ENCODE measurements around the gene HPS1. TPM values are rescaled to one million over a fixed set of nuclear protein-coding genes. Genes with fewer than 3 reads are reported as not detected.

HPS1 gene
- total RNA-seq, 4 donors from 2014 or later, result 48.6 to 66.7 (median 60.5) TPM

GRCh38 chr10:98376485-98376884 is 70.2 kb downstream of the HPS1 start:
- peaks cover 6 to 36% of the 10 kb centered on the region in 2 donors for H3K4me1 ChIP-seq
- peak; percentile 32 to 45 for DNase-seq
- no peaks in the 10 kb centered on the region for H3K27me3 ChIP-seq
- H3K4me3 ChIP-seq (replicated peaks in 1 of 3), result no peak overlapping the region
- no peak overlapping the region for H3K27ac ChIP-seq
- TF ChIP-seq POLR2A (IDR thresholded peaks at IDR 0.05), result no peak
- TF ChIP-seq CTCF (IDR thresholded peaks at IDR 0.05), result no peak
- intact Hi-C loops (cut with DNase I), result no loop called here
- 71 to 85% methylated on average over 1 of the region's 1 CpG for WGBS, 2 donors
- no peaks in the 10 kb centered on the region for H3K36me3 ChIP-seq
- no peaks in the 10 kb centered on the region for H3K9me3 ChIP-seq

GRCh38 chr10:98374217-98374985 is 72.3 kb downstream of the HPS1 start:
- H3K27me3 ChIP-seq, result no peaks in the 10 kb centered on the region
- intact Hi-C loops (cut with DNase I), result no loop called here
- H3K9me3 ChIP-seq, result no peaks in the 10 kb centered on the region
- H3K27ac ChIP-seq, result no peak overlapping the region
- H3K4me1 ChIP-seq, result peaks cover 25 to 56% of the 10 kb centered on the region in 2 donors
- no peak overlapping the region for H3K4me3 ChIP-seq (replicated peaks in 1 of 3)
- no peak for TF ChIP-seq POLR2A (IDR thresholded peaks at IDR 0.05)
- no peak for TF ChIP-seq CTCF (IDR thresholded peaks at IDR 0.05)
- peak in 1 of 2 donors; percentile 27 for DNase-seq
- H3K36me3 ChIP-seq, result no peaks in the 10 kb centered on the region
- WGBS, 2 donors, result 62 to 63% methylated on average over 8 of the region's 8 CpGs

- Histone ChIP-seq H3K36me3 (no peaks in the 10 kb centered on the region), H3K4me1 (peaks cover 28 to 58% of the 10 kb centered on the region in 2 donors), H3K27me3 (no peaks in the 10 kb centered on the region), H3K4me3 (replicated peaks in 1 of 3) (no peak overlapping the region), H3K9me3 (no peaks in the 10 kb centered on the region), H3K27ac (no peak overlapping the region)
- intact Hi-C loops (cut with DNase I), result no loop called here
- WGBS, 2 donors, result 70 to 74% methylated on average over 12 of the region's 12 CpGs
- TF ChIP-seq CTCF (IDR thresholded peaks at IDR 0.05) (no peak), POLR2A (IDR thresholded peaks at IDR 0.05) (no peak)
- DNase-seq, result no peak
Observed at GRCh38 chr10:98373260-98374040, 73.3 kb downstream of the HPS1 start.

- H3K27me3 ChIP-seq, result no peaks in the 10 kb centered on the region
- peak; percentile 82 to 87 for DNase-seq
- no peak overlapping the region for H3K4me3 ChIP-seq (replicated peaks in 1 of 3)
- WGBS, 2 donors, result 38 to 45% methylated on average over 9 to 12 of the region's 14 CpGs
- intact Hi-C loops (cut with DNase I), result no loop called here
- peaks cover 28 to 58% of the 10 kb centered on the region in 2 donors for H3K4me1 ChIP-seq
- no peaks in the 10 kb centered on the region for H3K9me3 ChIP-seq
- H3K36me3 ChIP-seq, result no peaks in the 10 kb centered on the region
- TF ChIP-seq CTCF (IDR thresholded peaks at IDR 0.05) (no peak), POLR2A (IDR thresholded peaks at IDR 0.05) (no peak)
- peak overlapping the region; percentile 63 to 80 (median 73) for H3K27ac ChIP-seq
Observed at GRCh38 chr10:98370831-98371820, 75.6 kb downstream of the HPS1 start.
